IMR-90 (cell line): Measurements from ENCODE around the gene SLC29A3. TPM values are rescaled to one million over a fixed set of nuclear protein-coding genes. Genes with fewer than 3 reads are reported as not detected.

Source experiments
- ATAC-seq: fragments of 200-7000 bp; cut with Tn5 transposase; 2 replicates; pipeline ENCODE4 v1.9.1; 2020; ENCODE audit warnings: low read depth, mild to moderate bottlenecking, moderate library complexity
- BruUV-seq: library from RNA; stranded (reverse); fragments of 400-500 nt; replicated peaks from 2 replicates; lab custom pipeline; 2021; lab: Mats Ljungman, UMichigan
- CTCF ChIA-PET: fragments of 300-600 bp; formaldehyde crosslinking; extraction: SDS; loops from one replicate; lab custom pipeline; 2021; ENCODE audit warnings: antibody characterized with exemption; lab: Yijun Ruan, JAX
- POLR2A ChIA-PET: fragments of 300-600 bp; sonication (Branson Sonifier 250); formaldehyde crosslinking; loops from one replicate; lab custom pipeline; 2022; ENCODE audit warnings: antibody characterized with exemption; ENCODE audit not compliant: unreplicated experiment; lab: Charles Lee
- DNase-seq: peaks from one replicate; pipeline ENCODE4 v3.0.0; 2013
- H2AFZ ChIP-seq: replicated peaks from 2 replicates; pipeline ENCODE3; 2013; ENCODE audit warnings: low read length, mild to moderate bottlenecking; ENCODE audit not compliant: poor library complexity
- H2AK5ac ChIP-seq: 2 replicates; pipeline ENCODE4 v1.6.1; 2013; ENCODE audit warnings: low read depth, low read length, inconsistent platforms
- H2AK9ac ChIP-seq: replicated peaks from 2 replicates; pipeline ENCODE3; 2013; ENCODE audit warnings: mild to moderate bottlenecking, low read depth, low read length, moderate library complexity; ENCODE audit not compliant: poor library complexity
- H2BK120ac ChIP-seq: 2 replicates; pipeline ENCODE4 v1.6.1; 2013; ENCODE audit warnings: low read depth, low read length, inconsistent platforms
- H2BK15ac ChIP-seq: 3 replicates; pipeline ENCODE4 v1.6.1; 2013; ENCODE audit warnings: low read depth, low read length, inconsistent platforms
- H2BK20ac ChIP-seq: 2 replicates; pipeline ENCODE4 v1.6.1; 2013; ENCODE audit warnings: low read depth, mild to moderate bottlenecking, inconsistent platforms, low read length, moderate library complexity
- H2BK5ac ChIP-seq: 2 replicates; pipeline ENCODE4 v1.6.1; 2013; ENCODE audit warnings: mild to moderate bottlenecking, low read depth, low read length, inconsistent platforms; ENCODE audit not compliant: poor library complexity, severe bottlenecking
- H3K14ac ChIP-seq: replicated peaks from 2 replicates; pipeline ENCODE4 v1.6.1; 2013; ENCODE audit warnings: low read depth, low read length, inconsistent platforms
- H3K18ac ChIP-seq: 2 replicates; pipeline ENCODE4 v1.6.1; 2013; ENCODE audit warnings: low read depth, low read length, control low read depth
- H3K23ac ChIP-seq: 2 replicates; pipeline ENCODE4 v1.6.1; 2013; ENCODE audit warnings: low read depth, low read length, inconsistent platforms
- H3K27ac ChIP-seq: 2 replicates; pipeline ENCODE4 v1.5.1; 2013; ENCODE audit warnings: mild to moderate bottlenecking, control low read depth, low read length; ENCODE audit not compliant: insufficient read depth
- H3K27me3 ChIP-seq: 2 replicates; pipeline ENCODE4 v1.6.1; 2013; ENCODE audit warnings: low read length; ENCODE audit not compliant: control insufficient read depth, insufficient read depth
- H3K36me3 ChIP-seq: 2 replicates; pipeline ENCODE4 v1.6.1; 2013; ENCODE audit warnings: low read length, mixed read lengths; ENCODE audit not compliant: control insufficient read depth, insufficient read depth
- H3K4ac ChIP-seq: 2 replicates; pipeline ENCODE4 v1.6.1; 2013; ENCODE audit warnings: low read depth, low read length, inconsistent platforms
- H3K4me1 ChIP-seq: 2 replicates; pipeline ENCODE4 v1.6.1; 2013; ENCODE audit warnings: low read length, mixed read lengths; ENCODE audit not compliant: control insufficient read depth, insufficient read depth
- H3K4me2 ChIP-seq: 2 replicates; pipeline ENCODE4 v1.6.1; 2013; ENCODE audit warnings: low read depth, mild to moderate bottlenecking, control low read depth, low read length, moderate library complexity
- H3K4me3 ChIP-seq: 2 replicates; pipeline ENCODE4 v1.5.1; 2013; ENCODE audit warnings: low read depth, mild to moderate bottlenecking, control low read depth, low read length, moderate library complexity; ENCODE audit not compliant: insufficient read depth
- H3K56ac ChIP-seq: 2 replicates; pipeline ENCODE4 v1.6.1; 2013; ENCODE audit warnings: low read length, inconsistent platforms; ENCODE audit not compliant: insufficient read depth; ENCODE audit errors: extremely low read depth
- H3K79me1 ChIP-seq, 2 experiments: 2 replicates each; pipeline ENCODE4 v1.6.1; 2013; ENCODE audit warnings: low read length in 2 of 2, inconsistent platforms in 1 of 2, low read depth in 1 of 2
- H3K9ac ChIP-seq: 2 replicates; pipeline ENCODE4 v1.6.1; 2013; ENCODE audit warnings: low read depth, low read length, control low read depth
- H3K9me1 ChIP-seq: 2 replicates; pipeline ENCODE4 v1.6.1; 2013; ENCODE audit warnings: low read length, inconsistent platforms; ENCODE audit not compliant: insufficient read depth
- H3K9me3 ChIP-seq: 2 replicates; pipeline ENCODE4 v1.6.1; 2013; ENCODE audit warnings: low read length; ENCODE audit not compliant: control insufficient read depth, insufficient read depth
- H4K20me1 ChIP-seq: 2 replicates; pipeline ENCODE4 v1.6.1; 2013; ENCODE audit warnings: low read length, inconsistent platforms; ENCODE audit not compliant: insufficient read depth
- H4K5ac ChIP-seq: 2 replicates; pipeline ENCODE4 v1.6.1; 2013; ENCODE audit warnings: mild to moderate bottlenecking, low read depth, low read length, control low read depth
- H4K8ac ChIP-seq, 2 experiments: 2 replicates each; pipeline ENCODE4 v1.6.1; 2013; ENCODE audit warnings: low read depth in 2 of 2, low read length in 2 of 2, control low read depth in 1 of 2, inconsistent platforms in 1 of 2
- H4K91ac ChIP-seq: 2 replicates; pipeline ENCODE4 v1.6.1; 2013; ENCODE audit warnings: low read depth, low read length, inconsistent platforms; ENCODE audit not compliant: insufficient read depth
- CEBPB ChIP-seq: IDR thresholded peaks from 2 replicates; pipeline ENCODE4 v1.6.1; 2012; ENCODE audit warnings: low read depth, low read length, improper control_type of control experiment
- CHD1 ChIP-seq: IDR thresholded peaks from 2 replicates; pipeline ENCODE4 v1.6.1; 2012; ENCODE audit warnings: low read depth, low read length, improper control_type of control experiment
- CTCF ChIP-seq: conservative IDR thresholded peaks from 2 replicates; pipeline ENCODE4 v1.5.1; 2012; ENCODE audit warnings: mild to moderate bottlenecking, low read depth, low read length, improper control_type of control experiment
- ELK1 ChIP-seq: fragments of 150-350 bp; IDR thresholded peaks from 2 replicates; pipeline ENCODE4 v1.6.1; 2016; ENCODE audit warnings: low read depth, mild to moderate bottlenecking, low read length, moderate library complexity, borderline replicate concordance
- FOS ChIP-seq: fragments of 150-350 bp; IDR thresholded peaks from 2 replicates; pipeline ENCODE4 v1.6.1; 2016; ENCODE audit warnings: low read depth, low read length
- MAFK ChIP-seq: IDR thresholded peaks from 2 replicates; pipeline ENCODE4 v1.6.1; 2012; ENCODE audit warnings: low read depth, low read length, improper control_type of control experiment
- MAZ ChIP-seq: IDR thresholded peaks from 2 replicates; pipeline ENCODE4 v1.6.1; 2012; ENCODE audit warnings: low read depth, mild to moderate bottlenecking, low read length, improper control_type of control experiment, moderate library complexity, borderline replicate concordance
- MXI1 ChIP-seq: IDR thresholded peaks from 2 replicates; pipeline ENCODE4 v1.6.1; 2012; ENCODE audit warnings: low read depth, mild to moderate bottlenecking, low read length, moderate library complexity, borderline replicate concordance
- NFE2L2 ChIP-seq: fragments of 150-350 bp; IDR thresholded peaks from 2 replicates; pipeline ENCODE4 v1.6.1; 2016; ENCODE audit warnings: low read depth, mild to moderate bottlenecking, low read length
- POLR2A ChIP-seq: IDR thresholded peaks from 2 replicates; pipeline ENCODE4 v1.6.1; 2012; ENCODE audit warnings: mild to moderate bottlenecking, low read depth, low read length
- RAD21 ChIP-seq: IDR thresholded peaks from 2 replicates; pipeline ENCODE4 v1.6.1; 2012; ENCODE audit warnings: low read length, improper control_type of control experiment
- RFX5 ChIP-seq: IDR thresholded peaks from 2 replicates; pipeline ENCODE4 v1.8.0; 2012; ENCODE audit warnings: low read depth, mild to moderate bottlenecking, low read length, moderate library complexity
- SMC3 ChIP-seq: fragments of 150-350 bp; IDR thresholded peaks from 2 replicates; pipeline ENCODE4 v1.6.1; 2016; ENCODE audit warnings: low read depth, mild to moderate bottlenecking, antibody characterized with exemption, low read length, moderate library complexity
- WGBS, 2 experiments: methylation state at CpG; one replicate each; pipeline versions ENCODE4 v1.1.5 to v1.1.7; 2013; ENCODE audit warnings: missing lambda C conversion rate in 2 of 2; ENCODE audit not compliant: insufficient read length in 1 of 2; ENCODE audit errors: extremely low coverage in 2 of 2; 5-methylcytosine and 5-hydroxymethylcytosine counted together
- dilution Hi-C: fragments of 300-500 bp; cut with HindIII; formaldehyde crosslinking; loops from one replicate; pipeline ENCODE4 v1.14.3; 2018; ENCODE audit warnings: low sequenced_read_pairs; ENCODE audit not compliant: unreplicated experiment
- in situ Hi-C: fragments of 300-500 bp; cut with MboI; formaldehyde crosslinking; loops from 3 replicates; pipeline ENCODE4 v1.14.3; 2019; ENCODE audit warnings: low sequenced_read_pairs, inconsistent platforms, mixed read lengths
- intact Hi-C: fragments of 100-400 bp; cut with micrococcal nuclease; formaldehyde crosslinking; loops from 2 replicates; pipeline ENCODE4 v1.10.0; 2022
- polyA plus RNA-seq, 3 experiments: library from polyadenylated mRNA; depleted of rRNA; stranded (reverse); fragments of >200 nt; gene quantifications; 2 replicates each; pipeline ENCODE4 v1.2.3, GENCODE V29; 2012; ENCODE audit warnings: low replicate concordance in 1 of 3
- total RNA-seq: library from RNA; depleted of rRNA; stranded (reverse); fragments of >200 nt; gene quantifications from 2 replicates; pipeline ENCODE4 v1.2.3, GENCODE V29; 2012

Gene SLC29A3
- total and polyA plus RNA-seq, 2 of the 4 experiments (the other 2 are of a cell fraction): 0.72 to 3.0 TPM

DNA sequence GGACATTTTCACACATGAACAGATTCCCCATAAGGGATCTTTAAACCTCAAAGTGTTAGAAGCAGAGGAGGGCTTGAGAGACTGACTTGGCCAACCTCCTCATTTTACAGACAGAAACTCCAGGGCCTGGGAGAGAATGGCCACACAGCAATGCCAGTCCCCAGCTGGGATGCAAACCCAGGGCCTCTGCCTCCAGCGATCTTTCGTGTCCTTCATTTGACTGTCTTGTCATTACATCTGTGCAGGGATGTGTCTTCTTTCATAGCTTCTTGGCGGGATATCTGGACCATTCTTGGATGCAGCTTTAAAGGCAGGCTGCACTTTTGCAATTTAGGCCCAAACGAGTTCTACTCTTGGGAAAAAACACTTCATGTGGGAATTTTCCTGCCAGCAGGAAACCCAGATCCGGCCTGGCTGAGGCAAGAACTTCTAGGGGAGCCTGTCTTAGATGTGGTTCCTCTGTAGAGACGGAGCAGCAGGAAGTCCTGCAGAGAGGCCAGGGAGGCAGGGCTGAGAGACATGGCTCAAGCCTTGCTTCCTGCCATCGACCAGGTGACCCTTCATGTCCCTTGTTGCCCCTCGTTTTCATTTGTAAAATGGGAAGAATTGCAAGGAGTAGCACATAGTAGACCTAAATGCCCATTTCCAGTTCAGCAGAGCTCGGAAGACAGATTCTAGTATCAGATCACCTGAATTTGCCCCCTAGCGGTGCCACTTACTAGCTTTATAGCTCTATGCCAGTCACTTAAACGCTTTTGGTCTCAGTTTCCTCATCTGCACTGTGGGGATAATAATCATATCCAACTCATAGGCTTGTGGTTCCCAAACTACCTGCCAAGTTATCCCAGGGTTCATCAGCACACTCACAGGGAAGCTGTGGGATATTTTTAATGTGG lies 43.9 kb upstream of the SLC29A3 start (continued):
- TF ChIP-seq SMC3 (no peak), RAD21 (no peak)

DNA sequence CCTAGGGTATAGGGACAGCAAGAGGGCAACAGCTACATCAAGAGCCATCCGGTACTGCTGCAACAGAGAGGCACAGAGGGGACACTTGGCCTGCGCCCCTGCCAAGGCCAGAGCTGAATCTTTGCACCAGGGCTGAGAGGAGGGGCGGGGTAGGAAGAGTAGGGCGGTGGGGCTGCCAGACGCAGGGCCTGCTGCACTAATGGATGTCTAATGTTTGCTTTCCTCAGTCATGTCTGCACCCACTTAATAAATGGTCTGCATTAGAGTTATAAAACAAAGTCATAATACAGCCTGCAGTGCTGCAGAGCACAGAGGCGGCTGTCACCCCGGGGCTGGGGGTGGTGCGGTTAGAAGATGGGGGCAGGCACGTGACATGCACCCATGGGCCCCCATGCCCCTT lies 42.2 kb upstream of the SLC29A3 start:
- H3K9me1 ChIP-seq: 0 out of 2 replicates have a peak, but pooled peaks cover 2% of the 10 kb centered on the region
- H4K8ac ChIP-seq: no peak overlapping the region
- DNase-seq (no peak), ATAC-seq (no peak)
- H4K91ac ChIP-seq: no peak overlapping the region
- H2AK9ac ChIP-seq: no peak overlapping the region
- CTCF ChIA-PET: no interaction called here
- intact Hi-C loops (no loop called here), in situ Hi-C loops (no loop called here), dilution Hi-C loops (no loop called here)
- no peak overlapping the region for H2AFZ ChIP-seq
- no peak overlapping the region for H2BK120ac ChIP-seq
- no peak overlapping the region for H2BK20ac ChIP-seq
- POLR2A ChIA-PET: no interaction called here
- WGBS, 2 experiments: 73% methylated on average over 6 of the region's 9 CpGs; no CpG with 5 or more reads in 1 of the 2 experiments
- H3K27ac ChIP-seq: no peak overlapping the region
- H2BK5ac ChIP-seq: no peak overlapping the region
- no peaks in the 10 kb centered on the region for H3K9me3 ChIP-seq
- no peak overlapping the region for H3K4me3 ChIP-seq
- no peak overlapping the region for H3K56ac ChIP-seq
- H3K4me2 ChIP-seq: no peak overlapping the region
- H4K5ac ChIP-seq: no peak overlapping the region
- no peak overlapping the region for H3K9ac ChIP-seq
- BruUV-seq: no TSS peak
- peaks cover 0 to 3% of the 10 kb centered on the region in 2 experiments; a peak in 1 of 4 replicates for H3K79me1 ChIP-seq
- TF ChIP-seq RFX5 (no peak), MAZ (no peak), CEBPB (no peak), MAFK (no peak), POLR2A (no peak), MXI1 (no peak), ELK1 (no peak), CHD1 (no peak), SMC3 (no peak), RAD21 (no peak), FOS (no peak), NFE2L2 (no peak), CTCF (no peak)
- H3K4ac ChIP-seq: no peak overlapping the region
- no peak overlapping the region for H3K14ac ChIP-seq
- H3K27me3 ChIP-seq: no peaks in the 10 kb centered on the region
- H2AK5ac ChIP-seq: no peak overlapping the region; the same call in 1 of the 2 replicates
- no peak overlapping the region for H2BK15ac ChIP-seq
- H3K36me3 ChIP-seq: no peaks in the 10 kb centered on the region
- no peaks in the 10 kb centered on the region for H4K20me1 ChIP-seq
- H3K4me1 ChIP-seq: peaks cover 16% of the 10 kb centered on the region
- H3K18ac ChIP-seq: no peak overlapping the region
- H3K23ac ChIP-seq: no peak overlapping the region
